Measurements from ENCODE around the gene TFDP3. TPM values are rescaled to one million over a fixed set of nuclear protein-coding genes. Genes with fewer than 3 reads are reported as not detected.
A peak's percentile ranks its signal among the peaks of the same experiment; 100 is the strongest.

TFDP3 gene
- total RNA-seq, 4 donors from 2014 or later = not detected

GRCh38 chrX:133175162-133175561, 43.0 kb downstream of the TFDP3 start:
- intact Hi-C loops (cut with DNase I; ENCODE audit: low total_unique reads) = no loop called here
- no peak overlapping the region for H3K27ac ChIP-seq
- no peaks in the 10 kb centered on the region for H3K4me1 ChIP-seq
- DNase-seq (no peak), ATAC-seq (no peak)
- H3K36me3 ChIP-seq = no peaks in the 10 kb centered on the region
- H3K4me3 ChIP-seq = no peak overlapping the region
- in situ Hi-C loops (cut with MboI; ENCODE audit: low sequenced_read_pairs in 4 of 4) = no loop called here
- TF ChIP-seq POLR2A (IDR thresholded peaks at IDR 0.05) = no peak
- no peak for TF ChIP-seq CTCF (IDR thresholded peaks at IDR 0.05 in 4 of 5, conservative IDR thresholded peaks at IDR 0.05 in 1 of 5)
- no peaks in the 10 kb centered on the region for H3K27me3 ChIP-seq
- no peaks in the 10 kb centered on the region for H3K9me3 ChIP-seq

- H3K4me1 ChIP-seq = no peaks in the 10 kb centered on the region
- in situ Hi-C loops (cut with MboI; ENCODE audit: low sequenced_read_pairs in 4 of 4) = no loop called here
- no peak overlapping the region for H3K27ac ChIP-seq
- no peaks in the 10 kb centered on the region for H3K36me3 ChIP-seq
- no peaks in the 10 kb centered on the region for H3K9me3 ChIP-seq
- no peak for DNase-seq
- H3K4me3 ChIP-seq = no peak overlapping the region
- no peak for ATAC-seq
- intact Hi-C loops (cut with DNase I; ENCODE audit: low total_unique reads) = no loop called here
- no peaks in the 10 kb centered on the region for H3K27me3 ChIP-seq
- TF ChIP-seq CTCF (IDR thresholded peaks at IDR 0.05 in 4 of 5, conservative IDR thresholded peaks at IDR 0.05 in 1 of 5) (peak in 1 of 5 experiments; percentile 25), POLR2A (IDR thresholded peaks at IDR 0.05) (no peak)
Observed at GRCh38 chrX:133171962-133172708, 46.0 kb downstream of the TFDP3 start.

Other genes starting within 250 kb of the TFDP3 start
- gene USP26, start 121.2 kb downstream of the TFDP3 start, total RNA-seq = not detected
- gene GPC4, start 197.1 kb upstream of the TFDP3 start, total RNA-seq = 10 to 100 TPM in 2 of 4 donors, 1 to 10 TPM in 2; 3.1 to 14.9 (median 9.6) TPM